H9 (cell line): Measurements from ENCODE around the gene CELF4. TPM values are rescaled to one million over a fixed set of nuclear protein-coding genes. Genes with fewer than 3 reads are reported as not detected.

ENCODE experiments used
- DNase-seq: peaks from one replicate; pipeline ENCODE4 v3.0.0-alpha.2; 2017
- H2AFZ ChIP-seq: one replicate; pipeline ENCODE4 v1.6.1; 2013; ENCODE audit warnings: mild to moderate bottlenecking, low read length, control low read depth, moderate library complexity
- H2AK5ac ChIP-seq: 2 replicates; pipeline ENCODE4 v1.6.1; 2013; ENCODE audit warnings: low read length, control low read depth, mixed read lengths; ENCODE audit not compliant: insufficient read length
- H2BK120ac ChIP-seq: one replicate; pipeline ENCODE4 v1.6.1; 2013; ENCODE audit warnings: low read depth, mild to moderate bottlenecking, low read length, control low read depth, inconsistent platforms; ENCODE audit not compliant: poor library complexity, severe bottlenecking
- H2BK12ac ChIP-seq: 2 replicates; pipeline ENCODE4 v1.6.1; 2013; ENCODE audit warnings: low read length, control low read depth, mixed read lengths, low read depth; ENCODE audit not compliant: insufficient read length
- H2BK15ac ChIP-seq: 2 replicates; pipeline ENCODE4 v1.6.1; 2013; ENCODE audit warnings: low read depth, low read length, control low read depth
- H2BK20ac ChIP-seq: one replicate; pipeline ENCODE4 v1.6.1; 2013; ENCODE audit warnings: low read depth, mild to moderate bottlenecking, low read length, control low read depth, inconsistent platforms; ENCODE audit not compliant: poor library complexity, severe bottlenecking
- H2BK5ac ChIP-seq: 2 replicates; pipeline ENCODE4 v1.6.1; 2013; ENCODE audit warnings: low read length, control low read depth, mixed read lengths; ENCODE audit not compliant: insufficient read length
- H3K14ac ChIP-seq: 2 replicates; pipeline ENCODE4 v1.6.1; 2013; ENCODE audit warnings: low read length, control low read depth; ENCODE audit not compliant: insufficient read depth
- H3K18ac ChIP-seq: 2 replicates; pipeline ENCODE4 v1.6.1; 2013; ENCODE audit warnings: low read depth, mild to moderate bottlenecking, mixed read lengths, low read length, control low read depth; ENCODE audit not compliant: insufficient read length
- H3K23ac ChIP-seq: 2 replicates; pipeline ENCODE4 v1.6.1; 2013; ENCODE audit warnings: low read length, control low read depth, mixed read lengths, low read depth; ENCODE audit not compliant: insufficient read length
- H3K23me2 ChIP-seq: 2 replicates; pipeline ENCODE4 v1.6.1; 2013; ENCODE audit warnings: low read depth, mild to moderate bottlenecking, mixed read lengths, low read length, control low read depth; ENCODE audit not compliant: insufficient read length, poor library complexity, severe bottlenecking
- H3K27ac ChIP-seq: 2 replicates; pipeline ENCODE4 v1.5.1; 2013; ENCODE audit warnings: low read length, control low read depth, mixed read lengths, low read depth; ENCODE audit not compliant: insufficient read length
- H3K27me3 ChIP-seq: 2 replicates; pipeline ENCODE4 v1.6.1; 2013; ENCODE audit warnings: low read length, control low read depth, inconsistent platforms; ENCODE audit not compliant: insufficient read depth
- H3K4ac ChIP-seq: 2 replicates; pipeline ENCODE4 v1.6.1; 2013; ENCODE audit warnings: low read depth, mild to moderate bottlenecking, control low read depth, inconsistent platforms, low read length, moderate library complexity
- H3K4me1 ChIP-seq: 2 replicates; pipeline ENCODE4 v1.6.1; 2013; ENCODE audit warnings: low read length, control low read depth, inconsistent platforms; ENCODE audit not compliant: insufficient read depth
- H3K4me2 ChIP-seq: 2 replicates; pipeline ENCODE4 v1.6.1; 2013; ENCODE audit warnings: low read length, control low read depth, mixed read lengths; ENCODE audit not compliant: insufficient read length, insufficient read depth
- H3K56ac ChIP-seq: 2 replicates; pipeline ENCODE4 v1.6.1; 2013; ENCODE audit warnings: low read depth, mild to moderate bottlenecking, mixed read lengths, low read length, control low read depth; ENCODE audit not compliant: insufficient read length
- H3K79me1 ChIP-seq: 2 replicates; pipeline ENCODE4 v1.6.1; 2013; ENCODE audit warnings: low read depth, mild to moderate bottlenecking, moderate library complexity, low read length, control low read depth, inconsistent platforms; ENCODE audit not compliant: insufficient read depth, poor library complexity, severe bottlenecking
- H3K79me2 ChIP-seq: 2 replicates; pipeline ENCODE4 v1.6.1; 2013; ENCODE audit warnings: low read length, control low read depth, inconsistent platforms; ENCODE audit not compliant: insufficient read depth
- H3K9ac ChIP-seq: 2 replicates; pipeline ENCODE4 v1.6.1; 2013; ENCODE audit warnings: low read length, control low read depth, mixed read lengths; ENCODE audit not compliant: insufficient read length; ENCODE audit errors: extremely low read depth
- H3K9me3 ChIP-seq: one replicate; pipeline ENCODE4 v1.6.1; 2013; ENCODE audit warnings: low read depth, low read length, inconsistent platforms; ENCODE audit not compliant: control insufficient read depth
- H3T11ph ChIP-seq: one replicate; pipeline ENCODE4 v1.6.1; 2013; ENCODE audit warnings: mild to moderate bottlenecking, low read length, control low read depth, inconsistent platforms
- H4K20me1 ChIP-seq: one replicate; pipeline ENCODE4 v1.6.1; 2013; ENCODE audit not compliant: control insufficient read depth, insufficient read length, insufficient read depth
- H4K5ac ChIP-seq: 2 replicates; pipeline ENCODE4 v1.6.1; 2013; ENCODE audit warnings: low read depth, mild to moderate bottlenecking, mixed read lengths, low read length, control low read depth; ENCODE audit not compliant: insufficient read length
- H4K8ac ChIP-seq: replicated peaks from 2 replicates; pipeline ENCODE4 v1.6.1; 2013; ENCODE audit warnings: low read length, control low read depth, mixed read lengths, low read depth; ENCODE audit not compliant: insufficient read length
- H4K91ac ChIP-seq: 2 replicates; pipeline ENCODE4 v1.6.1; 2013; ENCODE audit warnings: low read depth, mild to moderate bottlenecking, moderate library complexity, mixed read lengths, low read length, control low read depth; ENCODE audit not compliant: insufficient read length
- H3K27ac Mint-ChIP-seq, 3 experiments: 2 replicates in 2 of 3; 3 replicates in 1 of 3; pipeline ENCODE4 v1.8.0; 2020 to 2021; ENCODE audit warnings: mixed read lengths in 3 of 3, mild to moderate bottlenecking in 1 of 3, moderate library complexity in 1 of 3
- H3K27me3 Mint-ChIP-seq: 2 replicates; pipeline ENCODE4 v1.8.0; 2021; ENCODE audit warnings: low read depth, mild to moderate bottlenecking, moderate library complexity, mixed read lengths
- H3K36me3 Mint-ChIP-seq, 3 experiments: 2 replicates in 2 of 3; 3 replicates in 1 of 3; pipeline ENCODE4 v1.8.0; 2020 to 2021; ENCODE audit warnings: low read depth in 3 of 3, mixed read lengths in 3 of 3; ENCODE audit not compliant: insufficient read depth in 1 of 3
- H3K4me1 Mint-ChIP-seq, 2 experiments: 2 replicates each; pipeline ENCODE4 v1.8.0; 2020; ENCODE audit warnings: mixed read lengths in 2 of 2
- H3K4me3 Mint-ChIP-seq, 2 experiments: 2 replicates in 1 of 2; 3 replicates in 1 of 2; pipeline ENCODE4 v1.8.0; 2020 to 2021; ENCODE audit warnings: mild to moderate bottlenecking in 2 of 2, mixed read lengths in 2 of 2, moderate library complexity in 1 of 2
- H3K9me3 Mint-ChIP-seq, 2 experiments: 2 replicates in 1 of 2; 3 replicates in 1 of 2; pipeline ENCODE4 v1.8.0; 2020; ENCODE audit warnings: mild to moderate bottlenecking in 2 of 2, mixed read lengths in 2 of 2, moderate library complexity in 1 of 2
- CTCF ChIP-seq: fragments of 200-600 bp; sonication (generic); conservative IDR thresholded peaks from 3 replicates; pipeline ENCODE4 v1.8.0; 2021; ENCODE audit warnings: antibody characterized with exemption, mild to moderate bottlenecking
- WGBS: extraction: QIAGEN DNeasy Blood & Tissue Kit; methylation state at CpG from one replicate; pipeline ENCODE4 v1.1.7; 2013; ENCODE audit warnings: missing lambda C conversion rate, low lambda C conversion rate, mixed read lengths; ENCODE audit not compliant: insufficient read length; ENCODE audit errors: extremely low coverage; 5-methylcytosine and 5-hydroxymethylcytosine counted together
- total RNA-seq: library from RNA; stranded (reverse); gene quantifications from 2 replicates; pipeline ENCODE4 v1.2.1, GENCODE V29; 2021

The CELF4 gene
- total RNA-seq, 1 experiment from 2014 or later: 1.1 TPM

- H2AK5ac ChIP-seq: no peak overlapping the region
- no peaks in the 10 kb centered on the region for H3K79me2 ChIP-seq
- no peak overlapping the region for H3K18ac ChIP-seq
- H2BK20ac ChIP-seq: no peak overlapping the region
- no peaks in the 10 kb centered on the region for H3K79me1 ChIP-seq
- no peak overlapping the region for H2BK12ac ChIP-seq
- H3K4me1 ChIP-seq: no peaks in the 10 kb centered on the region; the same call in 1 of the 2 replicates
- H2BK5ac ChIP-seq: no peak overlapping the region
- no peak overlapping the region for H3T11ph ChIP-seq
- no peaks in the 10 kb centered on the region; the same call in 1 of the 2 replicates for H3K27me3 ChIP-seq
- H3K4ac ChIP-seq: no peak overlapping the region
- Mint-ChIP-seq H3K36me3 (no peaks in the 10 kb centered on the region), H3K27ac (no peak overlapping the region), H3K4me3 (no peak overlapping the region), H3K27me3 (peaks cover 73% of the 10 kb centered on the region), H3K9me3 (peaks cover 0 to 2% of the 10 kb centered on the region in 2 experiments; a peak in 1 of 5 replicates), H3K4me1 (peaks cover 17 to 21% of the 10 kb centered on the region in 2 experiments)
- H4K8ac ChIP-seq: no peak overlapping the region
- H4K5ac ChIP-seq: no peak overlapping the region
- H3K14ac ChIP-seq: no peak overlapping the region
- no peaks in the 10 kb centered on the region for H4K20me1 ChIP-seq
- no peak overlapping the region for H3K27ac ChIP-seq
- no peaks in the 10 kb centered on the region for H3K9me3 ChIP-seq
- H3K56ac ChIP-seq: no peak overlapping the region
- no peak overlapping the region for H3K4me2 ChIP-seq
- H4K91ac ChIP-seq: no peak overlapping the region
- H3K23me2 ChIP-seq: no peaks in the 10 kb centered on the region
- H2BK15ac ChIP-seq: no peak overlapping the region
- H2BK120ac ChIP-seq: no peak overlapping the region
- no peak for DNase-seq
- no CpG with 5 or more reads among the region's 7 CpGs for WGBS
- no peak overlapping the region for H2AFZ ChIP-seq
- H3K9ac ChIP-seq: no peak overlapping the region
- no peak for TF ChIP-seq CTCF
- no peak overlapping the region for H3K23ac ChIP-seq
Measured at GRCh38 chr18:37375181-37375580, 190.4 kb downstream of the CELF4 start.
